Esophagus muscularis mucosa (tissue), 4 donors: Measurements from ENCODE around the gene NUP62.

Source experiments
- CTCF ChIP-seq, 3 experiments: fragments of 200-600 bp in 2 of 3; fragments of 450-650 bp in 1 of 3; sonication (generic) in 2 of 3; IDR thresholded peaks; one replicate each; pipeline ENCODE4 v1.5.1; 2017 to 2019; ENCODE audit warnings: antibody characterized with exemption in 3 of 3, mild to moderate bottlenecking in 2 of 3, moderate library complexity in 1 of 3
- EP300 ChIP-seq: sonication (generic); formaldehyde crosslinking; IDR thresholded peaks from one replicate; pipeline ENCODE4 v1.6.1; 2017; ENCODE audit warnings: antibody characterized with exemption
- POLR2AphosphoS5 ChIP-seq, 2 donors: sonication (generic); formaldehyde crosslinking; IDR thresholded peaks; one replicate each; pipeline ENCODE4 v1.6.1; 2017; ENCODE audit warnings: antibody characterized with exemption in 2 of 2

GRCh38 chr19:49915271-49915670 is 14.0 kb downstream of the NUP62 start:
- TF ChIP-seq EP300, result no peak
- TF ChIP-seq CTCF (IDR thresholded peaks at IDR 0.05), result no peak
- TF ChIP-seq POLR2AphosphoS5 (IDR thresholded peaks at IDR 0.05), result no peak
